ENCODE results near the gene DOK3. TPM values are rescaled to one million over a fixed set of nuclear protein-coding genes. Genes with fewer than 3 reads are reported as not detected.

DOK3 gene
- total and polyA plus RNA-seq, 2 of the 13 experiments (the other 11 are each of a cell fraction or from before 2014, with no cell fraction given) = 1.4 to 1.5 TPM

- DNase-seq (ENCODE audit: low spot score) = no peak
- no peaks in the 10 kb centered on the region; a peak in 1 of 5 replicates for H3K27me3 ChIP-seq (ENCODE audit: control insufficient read depth in 1 of 2, insufficient read depth in 2 of 2, low read length in 2 of 2)
- no peak overlapping the region; a peak in 1 of 6 replicates for H3K4me3 ChIP-seq (replicated peaks in 1 of 3; ENCODE audit: insufficient read depth in 1 of 3, low read depth in 2 of 3, low read length in 3 of 3)
- TF ChIP-seq ZNF513 (CRISPR knock-in tag; conservative IDR thresholded peaks at IDR 0.05) (no peak), ZNF12 (CRISPR knock-in tag; IDR thresholded peaks at IDR 0.05) (peak; percentile 100)
- in situ Hi-C loops (cut with HindIII; ENCODE audit: extremely low pct_ligation_motif_present, low pct_unique_long_range_greater_than_20kb) (no loop called here), intact Hi-C loops (cut with micrococcal nuclease; ENCODE audit: unreplicated experiment) (loop anchor here (2.0 kb wide), 1 partner anchor 31 kb away; no protein-coding TSS in a partner anchor)
- H4K20me1 ChIP-seq (ENCODE audit: insufficient read depth, low read length) = peaks cover 7% of the 10 kb centered on the region; the same call in 1 of the 2 replicates
- peaks cover 14% of the 10 kb centered on the region for H3K9me3 ChIP-seq (ENCODE audit: low read length)
- H3K9ac ChIP-seq (ENCODE audit: insufficient read depth, low read depth, low read length) = no peak overlapping the region
- BruUV-seq (replicated peaks) = no TSS peak
- no peak overlapping the region for H2AFZ ChIP-seq (ENCODE audit: low read length)
- H3K79me2 ChIP-seq (ENCODE audit: insufficient read depth, low read length) = peaks cover 18% of the 10 kb centered on the region
- ChIA-PET CTCF (ENCODE audit: low intra/inter-chr PET ratio, low total read pairs) (no interaction called here), POLR2A (interaction anchor here (1.4 kb wide), 1 partner anchor 60 kb away, joined by 3 read pairs; no protein-coding TSS in a partner anchor)
- H3K27ac ChIP-seq (ENCODE audit: extremely low read length, insufficient read depth, low read length) = no peak overlapping the region
- 43% methylated on average over 5 of the region's 5 CpGs for WGBS (ENCODE audit: low lambda C conversion rate)
- H3K4me1 ChIP-seq (ENCODE audit: insufficient read depth, low read length) = peaks cover 46% of the 10 kb centered on the region
- ATAC-seq = no peak
- FAIRE-seq = peak; percentile 39
- H3K4me2 ChIP-seq (ENCODE audit: low read depth, low read length) = peak overlapping the region; percentile 68
- no peaks in the 10 kb centered on the region for H3K36me3 ChIP-seq (replicated peaks in 1 of 2; ENCODE audit: control insufficient read depth in 1 of 2, insufficient read depth in 2 of 2, low read length in 2 of 2)
Observed at GRCh38 chr5:177557796-177558195, 48.2 kb upstream of the DOK3 start.

- peak; percentile 69 for FAIRE-seq
- H3K27me3 ChIP-seq (ENCODE audit: control insufficient read depth in 1 of 2, insufficient read depth in 2 of 2, low read length in 2 of 2) = no peaks in the 10 kb centered on the region
- peak overlapping the region; percentile 43 for H2AFZ ChIP-seq (ENCODE audit: low read length)
- H3K36me3 ChIP-seq (replicated peaks in 1 of 2; ENCODE audit: control insufficient read depth in 1 of 2, insufficient read depth in 2 of 2, low read length in 2 of 2) = peaks cover 3 to 5% of the 10 kb centered on the region in 2 experiments; a peak in 3 of 5 replicates
- H4K20me1 ChIP-seq (ENCODE audit: insufficient read depth, low read length) = peaks cover 7% of the 10 kb centered on the region; the same call in 1 of the 2 replicates
- H3K27ac ChIP-seq (ENCODE audit: extremely low read length, insufficient read depth, low read length) = peak overlapping the region; percentile 25
- peaks cover 52% of the 10 kb centered on the region for H3K4me1 ChIP-seq (ENCODE audit: insufficient read depth, low read length)
- CTCF ChIA-PET (ENCODE audit: low intra/inter-chr PET ratio, low total read pairs) = no interaction called here
- H3K4me3 ChIP-seq (replicated peaks in 1 of 3; ENCODE audit: insufficient read depth in 1 of 3, low read depth in 2 of 3, low read length in 3 of 3) = peak overlapping the region in 1 of 3 experiments; percentile 31; a peak in 2 of 6 replicates
- H3K4me2 ChIP-seq (ENCODE audit: low read depth, low read length) = peak overlapping the region; percentile 68
- POLR2A ChIA-PET = no interaction called here
- 8% methylated on average over 4 of the region's 4 CpGs for WGBS (ENCODE audit: low lambda C conversion rate)
- ATAC-seq = peak; percentile 17
- intact Hi-C loops (cut with micrococcal nuclease; ENCODE audit: unreplicated experiment) = loop anchor here (2.0 kb wide), 1 partner anchor 32 kb away; no protein-coding TSS in a partner anchor
- in situ Hi-C loops (cut with HindIII; ENCODE audit: extremely low pct_ligation_motif_present, low pct_unique_long_range_greater_than_20kb) = no loop called here
- H3K9ac ChIP-seq (ENCODE audit: insufficient read depth, low read depth, low read length) = no peak overlapping the region
- DNase-seq (ENCODE audit: low spot score) = peak; percentile 45
- BruUV-seq (replicated peaks) = no TSS peak
- H3K79me2 ChIP-seq (ENCODE audit: insufficient read depth, low read length) = peaks cover 25% of the 10 kb centered on the region
- peaks cover 9% of the 10 kb centered on the region for H3K9me3 ChIP-seq (ENCODE audit: low read length)
- TF ChIP-seq ZNF318 (CRISPR knock-in tag; IDR thresholded peaks at IDR 0.05) (no peak), SOX6 (IDR thresholded peaks at IDR 0.05) (no peak), SOX6 (CRISPR knock-in tag; IDR thresholded peaks at IDR 0.05) (0 out of 2 replicates have a peak, but pooled peaks have one; percentile 13), SIN3A (IDR thresholded peaks at IDR 0.05; ENCODE audit: borderline replicate concordance, low read depth, low read length) (0 out of 2 replicates have a peak, but pooled peaks have one; percentile 34), ZFX (CRISPR knock-in tag; IDR thresholded peaks at IDR 0.05; ENCODE audit: low read depth) (peak; percentile 29; the same call in 1 of the 2 replicates)
Observed at GRCh38 chr5:177557041-177557647, 47.5 kb upstream of the DOK3 start.
